ENCODE data around the gene CARD9. TPM values are rescaled to one million over a fixed set of nuclear protein-coding genes. Genes with fewer than 3 reads are reported as not detected.

Gene CARD9
- total RNA-seq, 1 experiment from 2014 or later: 1.2 TPM

- no TSS peak for BruUV-seq (replicated peaks)
- TF ChIP-seq, protein P1, sequence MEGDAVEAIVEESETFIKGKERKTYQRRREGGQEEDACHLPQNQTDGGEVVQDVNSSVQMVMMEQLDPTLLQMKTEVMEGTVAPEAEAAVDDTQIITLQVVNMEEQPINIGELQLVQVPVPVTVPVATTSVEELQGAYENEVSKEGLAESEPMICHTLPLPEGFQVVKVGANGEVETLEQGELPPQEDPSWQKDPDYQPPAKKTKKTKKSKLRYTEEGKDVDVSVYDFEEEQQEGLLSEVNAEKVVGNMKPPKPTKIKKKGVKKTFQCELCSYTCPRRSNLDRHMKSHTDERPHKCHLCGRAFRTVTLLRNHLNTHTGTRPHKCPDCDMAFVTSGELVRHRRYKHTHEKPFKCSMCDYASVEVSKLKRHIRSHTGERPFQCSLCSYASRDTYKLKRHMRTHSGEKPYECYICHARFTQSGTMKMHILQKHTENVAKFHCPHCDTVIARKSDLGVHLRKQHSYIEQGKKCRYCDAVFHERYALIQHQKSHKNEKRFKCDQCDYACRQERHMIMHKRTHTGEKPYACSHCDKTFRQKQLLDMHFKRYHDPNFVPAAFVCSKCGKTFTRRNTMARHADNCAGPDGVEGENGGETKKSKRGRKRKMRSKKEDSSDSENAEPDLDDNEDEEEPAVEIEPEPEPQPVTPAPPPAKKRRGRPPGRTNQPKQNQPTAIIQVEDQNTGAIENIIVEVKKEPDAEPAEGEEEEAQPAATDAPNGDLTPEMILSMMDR (IDR thresholded peaks at IDR 0.05; ENCODE audit: unreplicated experiment): no peak
- CTCF ChIA-PET: no interaction called here
- Mint-ChIP-seq H3K4me3 (ENCODE audit: low read depth, unreplicated experiment) (no peak overlapping the region), H3K9me3 (ENCODE audit: low read depth, unreplicated experiment) (no peaks in the 10 kb centered on the region), H3K27ac (ENCODE audit: unreplicated experiment) (no peak overlapping the region), H3K4me1 (ENCODE audit: low read depth, unreplicated experiment) (no peaks in the 10 kb centered on the region), H3K36me3 (ENCODE audit: insufficient read depth, unreplicated experiment) (no peaks in the 10 kb centered on the region), H3K27me3 (ENCODE audit: unreplicated experiment) (no peaks in the 10 kb centered on the region)
- no peak for DNase-seq
- intact Hi-C loops (cut with micrococcal nuclease; ENCODE audit: unreplicated experiment): no loop called here
Measured at GRCh38 chr9:136374183-136374575, 710 bp upstream of the CARD9 start.

DNA sequence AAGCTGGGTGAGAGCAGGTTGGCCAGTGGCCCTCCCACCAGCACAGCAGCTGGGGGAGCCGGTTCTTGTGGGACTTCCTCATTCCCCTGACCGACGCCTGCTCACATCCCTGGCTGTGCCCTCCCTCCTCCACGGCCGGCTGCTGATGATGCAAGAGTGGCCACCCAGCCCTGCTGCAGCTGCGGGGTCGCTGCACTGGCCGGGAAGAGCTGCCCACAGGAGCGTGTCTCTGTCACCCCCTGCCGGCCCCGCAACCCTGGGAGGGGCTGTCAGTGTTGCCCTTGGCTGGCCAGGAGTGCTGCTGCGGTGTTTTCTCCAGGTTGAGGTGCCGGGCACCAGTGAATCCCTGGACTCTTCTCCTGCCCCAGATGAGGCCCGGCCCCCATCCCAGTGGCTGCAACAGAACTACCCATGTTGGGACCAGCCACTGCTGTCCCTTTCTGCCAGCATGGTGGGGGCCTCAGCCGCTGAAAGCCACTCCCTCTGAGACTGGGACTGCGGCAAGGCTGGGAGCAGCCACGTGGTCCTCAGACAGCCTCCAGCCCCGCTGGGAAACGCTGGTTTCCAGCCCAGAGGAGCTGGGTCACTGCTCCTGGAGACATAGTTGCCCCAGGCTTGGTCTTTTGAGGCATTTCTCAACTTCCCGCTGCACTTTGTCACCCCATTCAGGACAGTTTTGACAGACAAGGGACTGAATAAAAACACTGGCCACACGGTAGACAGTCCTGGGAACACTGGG, 739 bp downstream of the CARD9 start:
- TF ChIP-seq, protein P1 (IDR thresholded peaks at IDR 0.05; ENCODE audit: unreplicated experiment): no peak
- Mint-ChIP-seq H3K27me3 (ENCODE audit: unreplicated experiment) (no peaks in the 10 kb centered on the region), H3K36me3 (ENCODE audit: insufficient read depth, unreplicated experiment) (peaks cover 1% of the 10 kb centered on the region), H3K4me1 (ENCODE audit: low read depth, unreplicated experiment) (no peaks in the 10 kb centered on the region), H3K9me3 (ENCODE audit: low read depth, unreplicated experiment) (no peaks in the 10 kb centered on the region), H3K27ac (ENCODE audit: unreplicated experiment) (peak overlapping the region; percentile 52), H3K4me3 (ENCODE audit: low read depth, unreplicated experiment) (peak overlapping the region; percentile 26)
- CTCF ChIA-PET: interaction anchor here (1.2 to 1.5 kb wide), 2 partner anchors 10 to 27 kb away, joined by 6 read pairs; no protein-coding TSS in a partner anchor
- intact Hi-C loops (cut with micrococcal nuclease; ENCODE audit: unreplicated experiment): loop anchor here (2.0 kb wide), 1 partner anchor 34 kb away; no protein-coding TSS in a partner anchor
- no TSS peak for BruUV-seq (replicated peaks)
- DNase-seq: peak; percentile 81

DNA sequence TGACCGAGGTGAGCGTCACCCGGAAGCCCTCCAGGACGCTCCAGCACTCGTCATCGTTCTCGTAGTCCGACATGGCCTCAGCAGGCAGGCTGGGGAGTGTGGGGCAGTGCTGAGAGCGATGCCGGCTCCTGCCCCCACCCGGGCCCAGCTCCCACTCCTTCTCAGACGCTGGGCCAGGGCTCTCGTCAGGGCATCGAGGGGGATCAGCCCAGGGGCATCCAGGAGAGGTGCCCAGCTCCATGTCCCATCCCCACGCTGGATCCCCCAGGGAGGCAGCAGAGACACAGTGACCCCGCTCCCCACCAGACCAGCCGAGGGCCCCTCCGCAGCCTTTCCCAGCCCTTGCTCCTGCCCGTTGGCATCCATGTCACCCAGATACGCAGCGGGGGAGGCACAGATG, 1.5 kb downstream of the CARD9 start:
- intact Hi-C loops (cut with micrococcal nuclease; ENCODE audit: unreplicated experiment): loop anchor here (2.0 kb wide), 1 partner anchor 33 kb away; no protein-coding TSS in a partner anchor
- Mint-ChIP-seq H3K27ac (ENCODE audit: unreplicated experiment) (no peak overlapping the region), H3K27me3 (ENCODE audit: unreplicated experiment) (no peaks in the 10 kb centered on the region), H3K36me3 (ENCODE audit: insufficient read depth, unreplicated experiment) (peaks cover 6% of the 10 kb centered on the region), H3K4me1 (ENCODE audit: low read depth, unreplicated experiment) (no peaks in the 10 kb centered on the region), H3K9me3 (ENCODE audit: low read depth, unreplicated experiment) (no peaks in the 10 kb centered on the region), H3K4me3 (ENCODE audit: low read depth, unreplicated experiment) (peak overlapping the region; percentile 26)
- CTCF ChIA-PET: interaction anchor here (0.5 to 1.5 kb wide), 3 partner anchors 9 to 150 kb away, joined by 6 to 9 read pairs (median 6); no protein-coding TSS in a partner anchor
- no peak for DNase-seq
- TF ChIP-seq, protein P1 (IDR thresholded peaks at IDR 0.05; ENCODE audit: unreplicated experiment): no peak
- BruUV-seq (replicated peaks): no TSS peak

- Mint-ChIP-seq H3K36me3 (ENCODE audit: insufficient read depth, unreplicated experiment) (peaks cover 7% of the 10 kb centered on the region), H3K27me3 (ENCODE audit: unreplicated experiment) (no peaks in the 10 kb centered on the region), H3K9me3 (ENCODE audit: low read depth, unreplicated experiment) (no peaks in the 10 kb centered on the region), H3K27ac (ENCODE audit: unreplicated experiment) (no peak overlapping the region), H3K4me1 (ENCODE audit: low read depth, unreplicated experiment) (no peaks in the 10 kb centered on the region), H3K4me3 (ENCODE audit: low read depth, unreplicated experiment) (no peak overlapping the region)
- intact Hi-C loops (cut with micrococcal nuclease; ENCODE audit: unreplicated experiment): no loop called here
- TF ChIP-seq, protein P1 (IDR thresholded peaks at IDR 0.05; ENCODE audit: unreplicated experiment): no peak
- DNase-seq: no peak
- CTCF ChIA-PET: no interaction called here
- BruUV-seq (replicated peaks): no TSS peak
Measured at GRCh38 chr9:136371533-136371880, 2.0 kb downstream of the CARD9 start.
